Activated CD4-positive, alpha-beta T cell treated with anti-CD3 and anti-CD28 coated beads for 24 hours (primary cell): Measurements from ENCODE around the gene NTN3.
"Not testable (repeated sequence)": the region's sequence is repeated elsewhere in the genome, so short reads cannot be mapped to it uniquely, and the experiment has no call there.

ENCODE experiments used
- DNase-seq, 2 donors: peaks; one replicate each; pipeline ENCODE4 v3.0.0-alpha.2; 2020; ENCODE audit warnings: low read depth in 2 of 2

NTN3 gene

DNA sequence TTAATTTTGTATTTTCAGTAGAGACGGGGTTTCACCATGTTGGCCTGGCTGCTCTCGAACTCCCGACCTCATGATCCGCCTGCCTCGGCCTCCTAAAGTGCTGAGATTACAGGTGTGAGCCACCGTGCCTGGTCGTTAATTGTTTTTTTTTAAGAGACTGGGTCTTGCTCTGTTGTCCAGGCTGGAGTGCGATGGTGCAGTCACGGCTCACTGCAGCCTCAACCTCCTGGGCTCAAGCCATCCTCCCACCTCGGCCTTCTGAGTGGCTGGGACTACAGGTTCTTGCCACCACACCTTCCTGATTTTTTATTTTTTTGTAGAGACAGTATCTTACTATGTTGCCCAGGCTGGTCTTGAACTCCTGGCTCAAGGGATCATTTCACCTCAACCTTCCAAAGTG lies 8.9 kb downstream of the NTN3 start:
- not testable (repeated sequence) for DNase-seq

DNA sequence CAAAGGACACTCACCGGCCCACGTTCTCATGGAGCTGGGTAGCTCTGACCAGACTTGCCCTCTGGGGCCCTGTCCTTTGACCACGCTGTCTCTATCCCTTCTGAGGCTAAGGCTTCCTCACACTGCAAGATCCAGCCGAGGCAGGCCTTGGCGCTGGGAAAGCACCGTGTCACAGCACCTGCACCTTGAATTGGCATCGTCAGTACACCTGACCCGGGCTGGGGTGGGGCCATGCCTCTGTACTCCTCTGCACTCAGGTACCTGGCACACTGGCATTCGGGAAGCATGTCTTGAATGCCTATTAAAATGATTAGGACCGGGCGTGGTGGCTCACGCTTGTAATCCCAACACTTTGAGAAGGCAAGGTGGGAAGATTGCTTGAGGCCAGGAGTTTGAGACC lies 9.9 kb downstream of the NTN3 start:
- DNase-seq, result no peak

DNA sequence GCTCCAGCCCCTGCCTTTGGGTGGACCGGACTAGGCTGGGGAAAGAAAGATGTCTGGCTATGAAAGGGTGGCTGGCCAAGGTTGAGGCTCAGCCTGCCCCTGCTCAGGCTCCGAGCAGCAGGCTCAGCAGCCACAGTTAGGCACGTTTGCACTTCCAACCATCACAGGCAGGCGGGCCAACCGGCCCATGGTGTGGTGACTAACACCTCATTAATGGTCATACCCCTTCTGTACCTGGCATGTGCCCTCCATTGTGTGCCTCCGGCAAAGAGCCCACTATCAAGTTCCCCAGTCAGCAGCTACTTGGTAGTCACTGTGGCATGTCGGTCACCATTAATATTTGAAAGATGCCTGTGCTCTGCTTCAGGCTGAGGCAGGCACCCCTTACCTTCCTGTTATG lies 10.6 kb downstream of the NTN3 start:
- DNase-seq, result no peak

DNA sequence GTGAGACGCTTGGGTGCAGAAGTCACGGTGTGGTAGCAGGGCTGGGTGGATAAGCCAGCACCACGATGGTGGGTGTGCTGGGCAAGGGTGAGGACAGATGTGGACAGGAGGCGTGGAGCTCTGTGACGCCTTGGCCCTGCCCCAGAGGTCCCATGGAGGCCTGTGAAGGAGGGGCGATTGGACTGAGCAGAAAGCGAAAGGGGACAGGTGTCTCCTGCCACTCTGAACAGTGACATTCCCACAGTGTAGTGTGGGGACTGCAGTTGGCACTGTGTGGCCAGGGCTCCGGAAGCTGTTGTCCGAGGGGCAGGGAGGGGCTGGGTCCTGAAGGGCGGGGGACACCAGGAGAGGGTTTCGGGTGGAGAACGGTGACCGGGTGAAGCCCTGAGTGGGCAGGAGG lies 11.2 kb downstream of the NTN3 start:
- no peak for DNase-seq

DNA sequence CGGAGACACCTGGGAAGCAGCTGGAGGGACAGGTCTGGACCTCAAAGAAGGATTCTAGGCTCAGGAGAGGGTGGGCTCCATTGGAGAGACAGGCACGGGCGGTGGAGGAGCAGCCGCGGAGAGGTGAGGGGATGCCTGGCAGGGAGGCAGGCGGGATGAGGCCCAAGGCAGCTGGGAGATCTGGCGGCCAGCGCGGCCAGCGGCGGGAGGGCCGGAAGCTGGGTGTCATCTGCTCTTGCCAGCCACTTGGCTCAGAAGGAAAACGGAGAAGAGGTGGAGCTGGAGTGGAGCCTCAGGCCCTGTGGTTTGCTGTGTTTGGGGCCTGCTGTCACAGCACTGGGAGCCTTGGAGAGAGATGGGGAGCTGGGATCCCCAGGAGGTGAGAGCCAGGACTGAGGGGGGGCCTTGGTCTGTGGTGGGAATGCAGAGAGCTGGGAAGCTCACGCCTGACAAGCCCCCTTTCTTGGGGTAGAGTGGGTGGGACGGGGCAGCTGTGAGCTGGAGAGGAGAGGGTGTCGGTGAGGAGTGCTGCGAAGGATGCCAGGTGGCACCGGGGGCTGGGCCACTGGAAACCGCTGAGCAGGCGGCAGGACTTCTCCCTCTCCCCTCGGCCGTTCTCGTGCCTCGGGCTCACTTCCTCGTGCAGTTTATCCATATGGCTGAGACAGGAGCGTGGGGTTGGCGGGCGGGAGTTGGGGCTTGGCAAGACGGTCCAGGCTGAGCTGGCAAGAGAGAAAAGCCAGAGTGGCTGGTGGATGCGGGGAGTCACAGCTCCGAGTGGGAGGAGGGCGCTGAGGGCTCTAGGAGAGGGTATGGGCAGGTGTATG lies 11.8 kb downstream of the NTN3 start:
- DNase-seq, result no peak

DNA sequence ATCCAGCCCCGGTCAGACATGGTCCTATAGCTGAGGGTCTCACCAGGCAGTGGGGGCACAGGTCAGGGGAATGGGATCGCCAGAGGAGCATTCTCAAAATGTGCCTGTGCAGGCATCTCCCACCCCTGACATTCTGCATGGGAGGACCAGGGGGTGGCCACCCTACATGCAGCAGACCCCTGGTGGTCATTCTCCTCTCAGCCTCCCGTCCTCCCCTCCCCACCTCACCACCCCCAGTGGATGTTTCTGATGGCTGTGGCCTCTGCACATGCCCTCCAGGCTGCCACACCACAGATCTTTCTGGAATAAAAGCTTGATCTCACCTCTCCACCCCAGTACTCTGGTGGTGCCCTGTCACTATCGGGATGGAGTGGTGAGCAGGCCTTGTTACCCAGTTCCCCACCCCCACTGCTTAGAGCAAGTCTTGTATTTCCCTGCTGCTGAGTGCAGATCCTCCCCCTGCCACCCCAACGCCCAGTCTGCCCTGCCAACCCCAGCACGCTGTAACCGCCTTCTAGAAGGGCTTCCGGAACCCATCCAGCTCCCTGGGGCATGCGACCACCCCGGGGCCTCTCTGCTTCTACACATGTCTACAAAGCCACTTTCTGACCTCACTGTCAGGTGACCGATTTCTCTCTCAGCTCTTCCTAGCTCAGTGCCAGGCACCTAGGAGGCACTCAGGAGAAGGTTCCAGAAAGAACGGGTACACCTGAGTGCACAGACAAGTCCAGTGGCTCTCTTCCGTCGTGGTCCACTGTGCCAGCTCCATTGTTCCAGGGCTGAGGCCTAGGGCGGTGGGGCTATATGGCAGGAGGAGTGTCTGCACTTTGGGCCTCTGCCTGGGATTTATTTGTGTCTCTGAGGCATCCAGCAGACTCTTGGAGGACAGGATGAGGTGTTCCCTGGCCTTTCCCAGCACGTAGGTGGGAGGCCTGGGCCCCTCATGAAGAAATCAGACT lies 13.1 kb downstream of the NTN3 start:
- DNase-seq, result no peak

DNA sequence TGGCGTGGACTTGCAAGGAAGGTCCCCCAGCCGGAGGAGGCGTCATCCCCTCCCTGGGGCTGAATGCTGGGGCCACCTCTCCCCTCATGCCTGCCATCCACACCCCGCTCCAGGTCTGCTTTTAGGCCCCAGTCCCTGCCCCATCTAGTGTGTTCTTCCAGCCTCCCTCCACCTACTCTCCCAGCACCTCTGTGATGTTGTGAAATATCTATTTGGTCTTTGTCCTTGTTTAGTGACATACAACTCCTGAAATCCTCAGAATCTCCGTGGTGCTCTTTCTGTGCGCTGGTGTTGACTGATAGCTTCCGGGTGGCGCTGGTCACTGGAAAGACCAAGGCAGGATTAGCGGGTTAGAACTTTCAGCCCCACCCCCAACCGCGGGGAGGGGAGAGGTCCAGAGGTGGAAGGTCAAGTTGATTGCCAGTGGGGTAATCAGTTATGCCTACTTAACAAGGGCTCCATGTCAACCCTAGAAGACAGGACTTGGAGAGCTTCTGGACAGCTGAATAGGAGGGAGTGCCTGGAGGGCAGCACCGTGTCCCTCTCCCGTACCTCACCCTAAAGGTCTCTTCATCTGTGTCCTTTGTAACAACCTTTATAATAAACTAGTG lies 13.9 kb downstream of the NTN3 start:
- no peak for DNase-seq

DNA sequence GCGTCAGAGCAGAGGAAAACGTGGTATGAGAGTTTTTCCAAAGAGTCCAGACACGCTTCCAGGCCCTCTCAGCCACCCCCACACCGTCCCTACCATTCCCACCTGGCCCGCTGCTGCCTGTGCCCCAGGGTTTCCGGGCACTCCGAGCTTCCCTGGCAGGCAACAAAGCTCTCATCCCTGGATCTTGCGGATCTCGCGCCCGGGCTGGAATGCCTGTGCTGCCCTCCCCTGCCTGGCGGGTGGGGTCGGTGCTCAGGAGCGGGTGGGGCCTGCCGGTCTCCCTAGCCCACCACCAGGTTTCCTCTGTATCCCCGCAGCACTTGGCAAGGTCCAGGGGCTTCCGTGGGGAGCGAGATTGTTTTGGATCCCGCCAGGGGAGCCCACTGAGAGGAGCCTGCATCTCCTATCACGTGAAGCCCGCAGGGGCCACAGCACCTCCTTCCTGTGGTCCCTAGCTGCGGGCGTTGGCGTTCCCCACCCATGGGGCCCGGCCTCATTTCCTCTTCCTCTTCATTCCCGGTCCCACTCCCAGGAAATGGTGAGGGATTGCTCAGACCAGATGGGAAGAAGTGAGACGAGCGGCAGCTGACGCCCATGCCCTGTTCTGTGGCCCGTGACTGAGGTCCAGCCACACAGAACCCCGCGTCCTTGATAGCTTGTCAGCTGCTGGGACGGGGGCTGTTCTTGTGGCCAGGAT lies 14.9 kb downstream of the NTN3 start:
- no peak for DNase-seq

DNA sequence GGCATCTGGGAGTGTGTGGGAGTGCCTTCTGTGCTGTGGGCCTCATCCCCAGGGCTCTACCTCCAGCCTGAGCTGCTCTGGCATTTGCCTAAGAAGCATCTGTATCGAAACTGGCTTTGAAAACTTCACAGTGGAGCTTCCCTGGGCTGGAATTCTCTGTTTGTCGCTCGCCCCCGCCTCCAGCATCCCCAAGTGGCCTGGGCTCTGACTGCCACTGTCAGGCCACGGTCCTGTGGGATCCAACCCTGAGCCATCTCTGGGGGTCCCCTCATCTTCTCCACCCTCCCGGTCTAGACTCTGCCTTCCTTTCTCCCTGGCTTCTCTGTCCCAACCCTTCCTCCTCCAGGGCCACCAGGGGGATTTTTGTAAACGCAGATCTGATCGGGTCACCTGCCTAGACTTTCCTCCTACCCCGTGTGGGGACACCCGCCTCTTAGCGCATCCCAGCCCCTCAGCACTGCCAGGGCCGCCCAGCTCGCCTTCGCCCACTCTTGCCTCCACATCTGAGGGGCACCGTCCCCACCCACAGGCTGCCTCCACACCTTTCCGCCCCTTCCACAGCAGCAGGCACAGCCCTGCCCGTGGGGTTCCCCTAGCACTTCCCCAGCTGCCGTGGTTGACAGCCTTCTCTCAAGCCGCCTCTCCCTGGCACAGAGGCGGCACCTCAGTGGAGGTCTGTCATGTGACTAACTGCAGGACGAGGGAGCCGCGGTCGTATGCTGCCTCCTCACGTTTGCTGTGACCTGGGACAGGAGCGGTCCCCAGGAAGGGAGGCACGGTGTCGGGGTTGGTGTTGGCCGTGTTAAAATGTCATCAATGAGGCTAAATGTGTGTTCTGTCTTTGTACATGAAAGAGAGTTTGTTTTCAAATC lies 15.8 kb downstream of the NTN3 start:
- peak; percentile 43 to 53 for DNase-seq

DNA sequence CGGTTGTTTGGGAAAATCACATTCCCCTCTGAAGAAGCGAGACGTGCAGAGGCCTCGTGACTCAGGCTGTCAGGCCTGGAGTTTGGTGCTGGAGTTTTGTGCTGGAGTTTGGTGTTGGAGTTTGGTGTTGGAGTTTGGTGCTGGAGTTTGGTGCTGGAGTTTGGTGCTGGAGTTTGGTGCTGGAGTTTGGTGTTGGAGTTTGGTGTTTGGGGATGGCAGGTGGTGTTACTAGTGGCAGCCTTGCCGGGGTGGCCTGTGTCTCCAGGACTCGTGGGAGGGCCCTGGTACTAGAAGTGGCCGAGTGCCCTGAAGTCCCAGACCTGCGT lies 16.4 kb downstream of the NTN3 start:
- DNase-seq, result no peak

DNA sequence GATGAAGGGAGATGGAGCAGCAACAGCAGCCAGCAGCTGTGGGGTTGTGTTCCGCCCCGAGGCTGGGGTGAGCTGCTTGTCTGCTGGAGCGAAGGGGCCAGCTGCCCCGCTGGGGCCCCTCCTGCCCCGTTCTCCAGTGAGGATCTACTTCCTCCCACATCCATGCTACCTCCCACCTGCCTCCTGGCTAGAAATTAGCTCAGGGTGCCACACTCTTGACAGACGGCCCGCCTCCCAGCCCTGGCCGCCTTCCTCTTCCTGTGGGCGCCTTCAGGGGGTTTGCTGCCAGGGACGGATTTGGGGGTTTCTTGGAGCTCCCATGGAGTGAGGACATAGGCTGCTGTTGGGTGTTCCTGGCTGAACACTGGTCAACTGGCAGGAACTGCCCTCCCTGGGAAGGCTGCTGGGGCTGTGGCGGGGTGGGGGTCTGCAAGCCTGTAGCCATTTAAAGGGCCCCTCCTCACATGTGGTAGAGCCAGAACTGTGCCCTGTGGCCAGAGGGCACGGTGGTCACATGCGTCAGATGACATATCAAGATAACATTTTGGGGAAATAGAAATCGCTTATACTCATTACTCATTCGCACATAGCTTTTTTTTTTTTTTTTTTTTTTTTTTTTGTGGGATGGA lies 16.9 kb downstream of the NTN3 start:
- no peak for DNase-seq

DNA sequence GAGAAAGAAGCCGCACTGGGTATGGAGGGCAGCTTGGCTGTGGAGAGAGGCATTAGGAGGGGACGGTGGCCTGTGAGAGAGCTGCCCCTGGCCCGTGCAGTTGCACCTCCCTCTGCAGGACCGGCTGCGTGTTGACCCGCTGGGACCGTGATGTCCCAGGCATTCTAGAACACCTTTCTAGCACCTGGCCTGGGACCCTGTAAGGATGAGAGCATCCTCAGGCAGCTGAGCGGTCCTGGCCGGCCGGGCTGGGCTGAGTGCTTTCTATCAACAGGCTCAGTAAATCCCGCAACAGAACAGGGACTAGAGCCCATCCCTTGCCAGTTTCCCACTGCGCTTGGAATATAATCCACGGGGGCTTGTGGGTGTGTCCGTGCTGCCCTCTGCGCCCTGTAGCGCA lies 18.5 kb downstream of the NTN3 start:
- no peak for DNase-seq

DNA sequence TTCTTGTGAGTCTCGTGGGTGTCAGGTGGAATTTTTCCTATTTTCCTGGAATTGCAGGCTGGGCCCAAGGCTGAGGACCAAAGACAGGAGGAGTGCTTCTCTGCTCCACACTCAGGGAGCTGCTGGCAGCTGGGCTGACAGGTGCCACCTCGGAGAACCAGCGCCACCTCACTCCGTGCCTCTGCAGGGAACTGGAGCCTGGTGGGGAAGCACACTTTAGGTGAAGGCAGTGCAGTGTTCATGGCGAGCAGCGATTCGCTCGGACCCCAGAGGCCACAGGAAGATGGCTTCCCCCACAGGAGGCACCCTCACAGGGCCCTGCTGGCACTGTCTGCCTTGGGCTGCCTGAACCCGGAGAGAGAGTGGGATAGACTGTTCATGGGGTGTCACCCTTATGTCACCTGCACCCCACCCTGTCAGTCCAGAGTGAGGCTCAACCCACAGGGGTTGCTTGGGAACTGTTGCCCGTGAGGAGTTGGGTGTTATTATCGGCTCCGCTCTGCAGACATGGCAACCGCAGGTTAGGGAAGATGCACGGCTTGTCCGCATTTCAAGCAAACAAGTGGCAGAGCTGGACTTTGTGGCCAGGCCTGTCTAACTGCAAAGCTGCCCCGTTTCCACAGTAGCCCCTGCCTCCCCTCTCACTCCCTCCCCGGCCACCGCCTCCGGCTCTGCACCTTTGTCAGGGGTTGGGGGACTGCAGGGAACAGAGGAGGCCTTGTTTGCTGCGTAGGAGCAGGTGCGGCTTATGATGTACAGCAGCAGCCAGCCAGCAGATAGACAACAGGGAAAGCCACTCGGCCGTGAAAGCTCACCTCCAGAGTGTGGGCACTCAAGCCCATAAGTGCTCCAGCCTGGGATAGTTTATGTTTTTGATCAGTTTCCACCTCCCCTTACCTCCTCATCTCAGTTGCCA lies 19.4 kb downstream of the NTN3 start:
- no peak for DNase-seq

DNA sequence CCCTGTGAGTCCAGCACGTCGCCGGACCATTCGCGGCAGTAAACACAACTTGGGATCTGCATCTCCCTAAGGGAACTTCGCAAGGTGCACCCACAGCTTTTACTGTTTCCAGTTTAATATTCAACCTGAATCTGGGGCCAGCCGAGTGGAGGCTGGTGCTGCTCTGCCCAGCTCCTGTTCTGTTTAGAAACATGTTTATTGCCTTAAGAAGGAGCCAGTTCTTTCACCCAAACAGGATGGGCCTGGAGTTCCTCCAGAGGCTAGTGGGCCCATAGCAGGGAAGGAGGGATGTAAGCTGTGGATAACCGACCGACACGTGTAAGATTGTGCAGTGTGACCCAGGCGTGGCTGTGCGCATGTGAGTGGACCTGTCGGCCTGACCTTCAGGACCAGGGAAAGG lies 21.2 kb downstream of the NTN3 start:
- no peak for DNase-seq

DNA sequence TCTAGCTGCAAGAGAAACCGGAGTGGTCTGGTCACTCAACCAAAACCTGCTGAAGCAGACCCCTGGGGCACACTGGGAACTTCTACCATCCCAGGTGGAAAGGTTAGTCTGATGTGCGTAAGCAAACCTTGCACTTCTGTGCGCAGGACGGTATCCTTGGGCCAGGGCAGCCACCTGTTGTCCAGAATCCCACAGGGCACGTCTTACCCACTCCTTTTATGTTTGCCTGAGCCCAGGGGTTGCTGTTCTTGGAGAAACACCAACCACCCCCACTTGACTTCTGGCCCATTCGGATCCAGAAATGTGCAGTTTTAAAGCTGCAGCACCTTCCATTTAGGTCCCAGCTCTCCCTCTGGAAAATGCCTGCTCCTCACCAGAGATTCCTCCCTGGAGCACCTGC lies 22.5 kb downstream of the NTN3 start:
- no peak for DNase-seq

DNA sequence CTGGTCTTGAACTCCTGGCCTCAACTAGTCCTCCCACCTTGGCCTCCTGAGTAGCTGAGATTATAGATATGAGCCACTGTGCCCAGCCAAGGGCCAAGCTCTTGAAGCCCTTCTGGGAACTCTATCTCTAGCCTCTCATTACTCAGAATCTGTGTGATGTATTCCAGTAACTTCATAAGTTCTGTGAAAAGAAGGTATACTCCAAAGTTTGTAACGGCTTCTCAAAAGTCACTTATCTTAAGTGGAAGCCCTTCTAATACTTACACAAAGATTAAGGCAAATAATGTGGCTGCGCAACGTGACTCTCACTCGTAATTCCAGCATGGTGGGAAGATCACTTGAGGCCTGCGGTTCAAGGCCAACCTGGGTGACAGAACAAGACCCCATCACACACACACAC lies 23.5 kb downstream of the NTN3 start:
- DNase-seq, result no peak

DNA sequence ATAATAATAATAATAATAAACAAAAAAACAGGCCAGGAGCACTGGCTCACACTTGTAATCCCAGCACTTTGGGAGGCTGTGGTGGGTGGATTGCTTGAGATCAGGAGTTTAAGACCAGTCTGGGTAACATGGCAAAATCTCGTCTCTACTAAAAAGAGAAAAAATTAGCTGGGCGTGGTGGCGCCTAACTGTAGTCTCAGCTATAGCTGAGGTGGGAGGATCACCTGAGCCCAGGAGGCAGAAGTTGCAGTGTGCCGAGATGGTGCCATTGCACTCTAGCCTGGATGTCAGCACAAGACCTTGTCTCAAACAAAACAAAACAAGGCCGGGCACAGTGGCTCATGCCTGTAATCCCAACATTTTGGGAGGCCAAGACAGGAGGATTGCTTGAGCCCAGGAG lies 23.9 kb downstream of the NTN3 start:
- DNase-seq, result no peak

DNA sequence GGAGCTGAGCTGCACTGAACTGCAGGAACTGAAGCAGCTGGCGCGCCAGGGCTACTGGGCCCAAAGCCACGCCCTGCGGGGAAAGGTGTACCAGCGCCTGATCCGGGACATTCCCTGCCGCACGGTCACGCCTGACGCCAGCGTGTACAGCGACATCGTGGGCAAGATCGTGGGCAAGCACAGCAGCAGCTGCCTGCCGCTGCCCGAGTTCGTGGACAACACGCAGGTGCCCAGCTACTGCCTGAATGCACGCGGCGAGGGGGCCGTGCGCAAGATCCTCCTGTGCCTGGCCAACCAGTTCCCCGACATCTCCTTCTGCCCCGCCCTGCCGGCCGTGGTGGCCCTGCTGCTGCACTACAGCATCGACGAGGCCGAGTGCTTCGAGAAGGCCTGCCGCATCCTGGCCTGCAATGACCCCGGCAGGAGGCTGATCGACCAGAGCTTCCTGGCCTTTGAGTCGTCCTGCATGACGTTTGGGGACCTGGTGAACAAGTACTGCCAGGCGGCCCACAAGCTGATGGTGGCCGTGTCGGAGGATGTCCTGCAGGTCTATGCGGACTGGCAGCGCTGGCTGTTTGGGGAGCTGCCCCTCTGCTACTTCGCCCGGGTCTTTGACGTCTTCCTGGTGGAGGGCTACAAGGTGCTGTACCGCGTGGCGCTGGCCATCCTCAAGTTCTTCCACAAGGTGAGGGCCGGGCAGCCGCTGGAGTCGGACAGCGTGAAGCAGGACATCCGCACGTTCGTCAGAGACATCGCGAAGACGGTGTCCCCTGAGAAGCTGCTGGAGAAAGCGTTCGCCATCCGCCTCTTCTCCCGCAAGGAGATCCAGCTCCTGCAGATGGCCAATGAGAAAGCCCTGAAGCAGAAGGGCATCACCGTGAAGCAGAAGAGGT lies 25.4 kb downstream of the NTN3 start:
- DNase-seq, result no peak
